ENCODE data around the gene SCFD1.
"Not testable (repeated sequence)": the region's sequence is repeated elsewhere in the genome, so short reads cannot be mapped to it uniquely, and the experiment has no call there.

Gene SCFD1

GRCh38 chr14:30673071-30673470 lies 51.0 kb downstream of the SCFD1 start:
- DNase-seq (ENCODE audit: low read depth), result no peak

- DNase-seq (ENCODE audit: low read depth), result no peak
These were observed 56.9 kb downstream of the SCFD1 start for GRCh38 chr14:30678926-30679431.

- DNase-seq (ENCODE audit: low read depth), result no peak
These were observed 57.9 kb downstream of the SCFD1 start for GRCh38 chr14:30680036-30680435.

- not testable (repeated sequence) for DNase-seq (ENCODE audit: low read depth)
These were observed 58.7 kb downstream of the SCFD1 start for GRCh38 chr14:30680776-30681175.

GRCh38 chr14:30681752-30682355 lies 59.7 kb downstream of the SCFD1 start:
- no peak for DNase-seq (ENCODE audit: low read depth)

- DNase-seq (ENCODE audit: low read depth), result not testable (repeated sequence)
These were observed 68.6 kb downstream of the SCFD1 start for GRCh38 chr14:30690487-30691355.

GRCh38 chr14:30691751-30692398 lies 69.8 kb downstream of the SCFD1 start:
- DNase-seq (ENCODE audit: low read depth), result no peak

GRCh38 chr14:30692669-30693068 lies 70.5 kb downstream of the SCFD1 start:
- no peak for DNase-seq (ENCODE audit: low read depth)

GRCh38 chr14:30698463-30698862 lies 76.3 kb downstream of the SCFD1 start:
- DNase-seq (ENCODE audit: low read depth), result no peak

- DNase-seq (ENCODE audit: low read depth), result no peak
These were observed 84.6 kb downstream of the SCFD1 start for GRCh38 chr14:30706704-30707103.

- DNase-seq (ENCODE audit: low read depth), result no peak
These were observed 86.0 kb downstream of the SCFD1 start for GRCh38 chr14:30708157-30708556.

GRCh38 chr14:30709201-30709600 lies 87.1 kb downstream of the SCFD1 start:
- DNase-seq (ENCODE audit: low read depth), result no peak

- no peak for DNase-seq (ENCODE audit: low read depth)
These were observed 88.8 kb downstream of the SCFD1 start for GRCh38 chr14:30710876-30711275.

- DNase-seq (ENCODE audit: low read depth), result no peak
These were observed 97.0 kb downstream of the SCFD1 start for GRCh38 chr14:30719137-30719536.

GRCh38 chr14:30725763-30726162 lies 103.6 kb downstream of the SCFD1 start:
- no peak for DNase-seq (ENCODE audit: low read depth)

- no peak for DNase-seq (ENCODE audit: low read depth)
These were observed 106.4 kb downstream of the SCFD1 start for GRCh38 chr14:30728471-30728870.

GRCh38 chr14:30737916-30738315 lies 115.8 kb downstream of the SCFD1 start:
- no peak for DNase-seq (ENCODE audit: low read depth)

GRCh38 chr14:30738978-30739377 lies 116.9 kb downstream of the SCFD1 start:
- DNase-seq (ENCODE audit: low read depth), result no peak

- no peak for DNase-seq (ENCODE audit: low read depth)
These were observed 126.2 kb downstream of the SCFD1 start for GRCh38 chr14:30748343-30748742.

- DNase-seq (ENCODE audit: low read depth), result no peak
These were observed 129.7 kb downstream of the SCFD1 start for GRCh38 chr14:30751646-30752416.

- DNase-seq (ENCODE audit: low read depth), result no peak
These were observed 131.3 kb downstream of the SCFD1 start for GRCh38 chr14:30753452-30753851.

- no peak for DNase-seq (ENCODE audit: low read depth)
These were observed 132.7 kb downstream of the SCFD1 start for GRCh38 chr14:30754778-30755177.
